ENCODE data around the gene MLLT10. TPM values are rescaled to one million over a fixed set of nuclear protein-coding genes. Genes with fewer than 3 reads are reported as not detected.

Gene MLLT10
- total RNA-seq, 1 donor from 2014 or later: 39.0 TPM

DNA sequence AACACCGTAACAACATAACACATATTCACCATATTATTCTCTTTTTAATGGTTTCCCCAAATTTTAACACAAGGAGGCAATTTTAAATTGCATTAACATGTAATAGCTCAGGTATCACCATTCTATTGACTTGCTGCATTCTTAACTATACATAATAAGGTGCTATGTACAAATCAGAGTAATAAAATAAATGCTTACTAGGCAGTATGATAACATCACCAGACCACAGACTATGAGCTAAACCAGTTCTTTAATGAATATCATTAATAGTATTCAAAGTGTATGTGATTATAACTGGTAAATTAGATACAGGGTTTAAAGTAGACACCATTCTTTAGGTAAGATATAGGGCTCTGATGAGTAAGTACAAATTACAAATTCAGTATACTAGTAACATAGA is 242.9 kb downstream of the MLLT10 start:
- H3K36me3 Mint-ChIP-seq (ENCODE audit: low read depth): peaks cover 17% of the 10 kb centered on the region
- TF ChIP-seq, protein P1, sequence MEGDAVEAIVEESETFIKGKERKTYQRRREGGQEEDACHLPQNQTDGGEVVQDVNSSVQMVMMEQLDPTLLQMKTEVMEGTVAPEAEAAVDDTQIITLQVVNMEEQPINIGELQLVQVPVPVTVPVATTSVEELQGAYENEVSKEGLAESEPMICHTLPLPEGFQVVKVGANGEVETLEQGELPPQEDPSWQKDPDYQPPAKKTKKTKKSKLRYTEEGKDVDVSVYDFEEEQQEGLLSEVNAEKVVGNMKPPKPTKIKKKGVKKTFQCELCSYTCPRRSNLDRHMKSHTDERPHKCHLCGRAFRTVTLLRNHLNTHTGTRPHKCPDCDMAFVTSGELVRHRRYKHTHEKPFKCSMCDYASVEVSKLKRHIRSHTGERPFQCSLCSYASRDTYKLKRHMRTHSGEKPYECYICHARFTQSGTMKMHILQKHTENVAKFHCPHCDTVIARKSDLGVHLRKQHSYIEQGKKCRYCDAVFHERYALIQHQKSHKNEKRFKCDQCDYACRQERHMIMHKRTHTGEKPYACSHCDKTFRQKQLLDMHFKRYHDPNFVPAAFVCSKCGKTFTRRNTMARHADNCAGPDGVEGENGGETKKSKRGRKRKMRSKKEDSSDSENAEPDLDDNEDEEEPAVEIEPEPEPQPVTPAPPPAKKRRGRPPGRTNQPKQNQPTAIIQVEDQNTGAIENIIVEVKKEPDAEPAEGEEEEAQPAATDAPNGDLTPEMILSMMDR (IDR thresholded peaks at IDR 0.05): no peak
- H3K27ac Mint-ChIP-seq (ENCODE audit: unreplicated experiment): no peak overlapping the region
- peaks cover 22% of the 10 kb centered on the region for H3K9me3 Mint-ChIP-seq (ENCODE audit: low read depth)
- DNase-seq (ENCODE audit: low spot score): no peak
- no peaks in the 10 kb centered on the region for H3K27me3 Mint-ChIP-seq (ENCODE audit: low read depth)
- no peaks in the 10 kb centered on the region for H3K4me1 Mint-ChIP-seq (ENCODE audit: low read depth)
- H3K4me3 Mint-ChIP-seq (ENCODE audit: unreplicated experiment): no peak overlapping the region

- peaks cover 10% of the 10 kb centered on the region for H3K36me3 Mint-ChIP-seq (ENCODE audit: low read depth)
These were observed 257.2 kb downstream of the MLLT10 start for GRCh38 chr10:21791276-21791675.

More at GRCh38 chr10:21791276-21791675, 257.2 kb downstream of the MLLT10 start:
- TF ChIP-seq, protein P1 (IDR thresholded peaks at IDR 0.05): no peak
- DNase-seq (ENCODE audit: low spot score): no peak
- no peaks in the 10 kb centered on the region for H3K27me3 Mint-ChIP-seq (ENCODE audit: low read depth)
- H3K9me3 Mint-ChIP-seq (ENCODE audit: low read depth): peaks cover 15% of the 10 kb centered on the region
- H3K4me3 Mint-ChIP-seq (ENCODE audit: unreplicated experiment): no peak overlapping the region
- peaks cover 6% of the 10 kb centered on the region for H3K4me1 Mint-ChIP-seq (ENCODE audit: low read depth)
- H3K27ac Mint-ChIP-seq (ENCODE audit: unreplicated experiment): no peak overlapping the region

Small RNAs within 50 kb of the gene (microRNA-seq; reads per million reads assigned to microRNA genes)
- 6.1 reads per million, percentile 7 among the genes with 10 or more reads in this experiment for gene MIR1915 (ENCODE audit: borderline number of aligned reads)

Other genes with a start within 250 kb of the MLLT10 start
- gene SKIDA1, start 8.6 kb upstream of the MLLT10 start, total RNA-seq: 1.9 to 3.7 TPM (median 2.0 TPM) in 3 replicates